ENCODE results near the gene COL15A1. TPM values are rescaled to one million over a fixed set of nuclear protein-coding genes. Genes with fewer than 3 reads are reported as not detected.
A peak's percentile ranks its signal among the peaks of the same experiment; 100 is the strongest.

The COL15A1 gene
- total and polyA plus RNA-seq, 2 of the 8 experiments (the other 6 are each of a cell fraction or from before 2014, with no cell fraction given), result 0.12 to 0.15 TPM

GRCh38 chr9:98989036-98990000, 45.6 kb downstream of the COL15A1 start:
- Histone ChIP-seq H2BK20ac (ENCODE audit: low read length) (no peak overlapping the region), H2BK5ac (ENCODE audit: low read depth, low read length) (no peak overlapping the region), H4K20me1 (replicated peaks in 1 of 2; ENCODE audit: control insufficient read depth in 1 of 2, insufficient read depth in 2 of 2, low read length in 2 of 2) (no peaks in the 10 kb centered on the region), H3K36me3 (ENCODE audit: control insufficient read depth in 2 of 4, insufficient read depth in 4 of 4, low read length in 3 of 4) (no peaks in the 10 kb centered on the region), H3K79me2 (ENCODE audit: control insufficient read depth in 1 of 2, insufficient read depth in 2 of 2, low read length in 2 of 2) (no peaks in the 10 kb centered on the region), H3K23ac (ENCODE audit: insufficient read length) (no peak overlapping the region), H3K9ac (replicated peaks in 1 of 4; ENCODE audit: extremely low read depth in 1 of 4, low read depth in 3 of 4, low read length in 3 of 4) (no peak overlapping the region), H4K8ac (ENCODE audit: extremely low read depth, insufficient read depth, low read length) (no peak overlapping the region), H4K91ac (replicated peaks; ENCODE audit: insufficient read length, low read length) (no peak overlapping the region), H2BK15ac (ENCODE audit: low read length) (0 out of 2 replicates have a peak overlapping the region, but pooled peaks have one; percentile 61), H3K23me2 (ENCODE audit: low read depth, low read length) (peaks cover 1% of the 10 kb centered on the region; the same call in 1 of the 2 replicates), H3K4me2 (ENCODE audit: insufficient read depth in 1 of 2, low read depth in 2 of 2, low read length in 2 of 2) (no peak overlapping the region), H3K9me3 (ENCODE audit: insufficient read depth in 2 of 2, low read depth in 1 of 2, low read length in 1 of 2) (peaks cover 7 to 17% of the 10 kb centered on the region in 2 experiments; a peak in 3 of 4 replicates), H3K4me1 (replicated peaks in 1 of 4; ENCODE audit: control insufficient read depth in 3 of 4, insufficient read depth in 4 of 4, low read length in 3 of 4) (no peaks in the 10 kb centered on the region), H3K14ac (ENCODE audit: insufficient read length) (no peak overlapping the region), H3K18ac (ENCODE audit: extremely low read depth, low read length) (no peak overlapping the region), H3K27ac (ENCODE audit: low read depth, low read length) (no peak overlapping the region), H3K27me3 (replicated peaks in 1 of 4; ENCODE audit: control insufficient read depth in 3 of 4, extremely low read depth in 1 of 4, insufficient read depth in 3 of 4, low read length in 3 of 4) (no peaks in the 10 kb centered on the region), H3K4me3 (ENCODE audit: extremely low read depth in 1 of 4, insufficient read depth in 2 of 4, low read depth in 3 of 4, low read length in 4 of 4) (no peak overlapping the region), H2AFZ (ENCODE audit: low read length) (no peak overlapping the region), H4K5ac (ENCODE audit: insufficient read length, low read depth, low read length) (no peak overlapping the region), H3K4ac (replicated peaks; ENCODE audit: insufficient read length, low read depth, low read length) (no peak overlapping the region), H2AK5ac (ENCODE audit: low read depth, low read length) (no peak overlapping the region), H3K79me1 (ENCODE audit: low read depth, low read length) (no peaks in the 10 kb centered on the region), H3K56ac (replicated peaks; ENCODE audit: insufficient read length, low read depth, low read length) (no peak overlapping the region), H2BK120ac (replicated peaks; ENCODE audit: low read depth, low read length) (no peak overlapping the region), H2BK12ac (ENCODE audit: low read depth, low read length) (no peak overlapping the region)
- WGBS, 2 experiments (ENCODE audit: extremely low coverage in 1 of 2, insufficient coverage in 1 of 2, insufficient read length in 1 of 2, insufficient replicate concordance in 2 of 2, low coverage in 1 of 2, low lambda C conversion rate in 2 of 2, missing lambda C conversion rate in 1 of 2), result 77% methylated on average over 13 of the region's 13 CpGs; no CpG with 5 or more reads in 1 of the 2 experiments
- ChIA-PET CTCF (ENCODE audit: partially characterized antibody) (interaction anchor here (0.8 to 3.8 kb wide), 15 partner anchors 9 to 174 kb away, joined by 3 to 27 read pairs (median 3); no protein-coding TSS in a partner anchor), POLR2A (ENCODE audit: partially characterized antibody) (interaction anchor here (0.7 kb wide), 1 partner anchor 46 kb away, joined by 4 read pairs; no protein-coding TSS in a partner anchor)
- DNase-seq (ENCODE audit: low read depth in 1 of 2, low spot score in 2 of 2), result no peak
- TF ChIP-seq CTCF (IDR thresholded peaks at IDR 0.05; ENCODE audit: control extremely low read depth in 1 of 3, insufficient read depth in 1 of 3, low read depth in 1 of 3, low read length in 3 of 3) (peak; percentile 18 to 48 (median 41); a peak in 2 of 4 replicates), RFX5 (IDR thresholded peaks at IDR 0.05; ENCODE audit: borderline replicate concordance, low read depth, low read length) (no peak), MAFK (IDR thresholded peaks at IDR 0.05; ENCODE audit: low read depth, low read length) (no peak), SP1 (IDR thresholded peaks at IDR 0.05; ENCODE audit: low read depth, low read length) (no peak), RAD21 (IDR thresholded peaks at IDR 0.05 in 1 of 2, conservative IDR thresholded peaks at IDR 0.05 in 1 of 2; ENCODE audit: low read depth in 2 of 2, low read length in 2 of 2) (peak; percentile 27 to 53; a peak in 3 of 4 replicates)
- FAIRE-seq, result peak; percentile 28

Measured in H1 (cell line).